Right kidney (tissue), 9 donors: ENCODE data around the gene JARID2.
A peak's percentile ranks its signal among the peaks of the same experiment; 100 is the strongest.

Experiments used
- DNase-seq: peaks from one replicate; pipeline ENCODE4 v3.0.0-alpha.2; 2016
- long read RNA-seq, 8 donors: transcript quantifications; one replicate each; lab custom pipeline, GENCODE V29; 2026

Gene JARID2
- long read RNA-seq, donor 1, partial matches to known transcripts = 6 of 6 reads
- long read RNA-seq, donor 1, other reads (novel, unspliced or antisense) = 0 of 6 reads
- long read RNA-seq, donor 2 = 0 reads
- long read RNA-seq, donor 3 = 0 reads
- long read RNA-seq, donor 4, partial matches to known transcripts = 13 of 13 reads
- long read RNA-seq, donor 4, other reads (novel, unspliced or antisense) = 0 of 13 reads
- long read RNA-seq, donor 5, full-length matches to known transcripts = 1 of 1 reads
- long read RNA-seq, donor 5, partial matches to known transcripts = 0 of 1 reads
- long read RNA-seq, donor 5, other reads (novel, unspliced or antisense) = 0 of 1 reads
- long read RNA-seq, donor 6, partial matches to known transcripts = 5 of 5 reads
- long read RNA-seq, donor 6, other reads (novel, unspliced or antisense) = 0 of 5 reads
- long read RNA-seq, donor 7, partial matches to known transcripts = 11 of 11 reads
- long read RNA-seq, donor 7, other reads (novel, unspliced or antisense) = 0 of 11 reads
- long read RNA-seq, donor 8, full-length matches to known transcripts = 1 of 11 reads
- long read RNA-seq, donor 8, partial matches to known transcripts = 10 of 11 reads
- long read RNA-seq, donor 8, other reads (novel, unspliced or antisense) = 0 of 11 reads

GRCh38 chr6:15245361-15246216 lies at the start of gene JARID2:
Gene JARID2 (plus strand): TSS chr6:15246069. CDS start chr6:15246540, 471 bp downstream.
- DNase-seq = peak; percentile 99

GRCh38 chr6:15200087-15200486 lies 45.8 kb upstream of the JARID2 start:
- no peak for DNase-seq

- peak; percentile 23 for DNase-seq
Observed at GRCh38 chr6:15205321-15205720, 40.5 kb upstream of the JARID2 start.

- no peak for DNase-seq
Observed at GRCh38 chr6:15206887-15207286, 39.0 kb upstream of the JARID2 start.

- DNase-seq = no peak
Observed at GRCh38 chr6:15207923-15208322, 37.9 kb upstream of the JARID2 start.

- DNase-seq = no peak
Observed at GRCh38 chr6:15213838-15214400, 31.9 kb upstream of the JARID2 start.

- DNase-seq = no peak
Observed at GRCh38 chr6:15218401-15218800, 27.5 kb upstream of the JARID2 start.

GRCh38 chr6:15220062-15220461 lies 25.8 kb upstream of the JARID2 start:
- no peak for DNase-seq

GRCh38 chr6:15227827-15228318 lies 18.0 kb upstream of the JARID2 start:
- no peak for DNase-seq

- no peak for DNase-seq
Observed at GRCh38 chr6:15230827-15231226, 15.0 kb upstream of the JARID2 start.

GRCh38 chr6:15232836-15233510 lies 12.9 kb upstream of the JARID2 start:
- DNase-seq = no peak

GRCh38 chr6:15234068-15234758 lies 11.7 kb upstream of the JARID2 start:
- no peak for DNase-seq

GRCh38 chr6:15239616-15240364 lies 6.1 kb upstream of the JARID2 start:
- no peak for DNase-seq

- no peak for DNase-seq
Observed at GRCh38 chr6:15242503-15242902, 3.4 kb upstream of the JARID2 start.

- no peak for DNase-seq
Observed at GRCh38 chr6:15242937-15243614, 2.8 kb upstream of the JARID2 start.

GRCh38 chr6:15243910-15244619 lies 1.8 kb upstream of the JARID2 start:
- DNase-seq = no peak

- DNase-seq = peak; percentile 84
Observed at GRCh38 chr6:15244620-15245360, 1.1 kb upstream of the JARID2 start.

- DNase-seq = no peak
Observed at GRCh38 chr6:15246217-15246665, 372 bp downstream of the JARID2 start.
